ENCODE results near the gene PLOD1.

The PLOD1 gene

GRCh38 chr1:11970441-11971185 lies 36.1 kb downstream of the PLOD1 start:
- no peak overlapping the region for H3K4me3 Mint-ChIP-seq
- H3K4me1 Mint-ChIP-seq (ENCODE audit: low read depth) = peaks cover 3% of the 10 kb centered on the region
- no peaks in the 10 kb centered on the region for H3K27me3 Mint-ChIP-seq
- H3K27ac Mint-ChIP-seq = no peak overlapping the region
- H3K36me3 Mint-ChIP-seq = peaks cover 3% of the 10 kb centered on the region
- H3K9me3 Mint-ChIP-seq (ENCODE audit: low read depth) = no peaks in the 10 kb centered on the region

- peaks cover 6% of the 10 kb centered on the region for H3K36me3 Mint-ChIP-seq
- H3K27me3 Mint-ChIP-seq = no peaks in the 10 kb centered on the region
- H3K9me3 Mint-ChIP-seq (ENCODE audit: low read depth) = no peaks in the 10 kb centered on the region
- peaks cover 26% of the 10 kb centered on the region for H3K4me1 Mint-ChIP-seq (ENCODE audit: low read depth)
- H3K4me3 Mint-ChIP-seq = no peak overlapping the region
- no peak overlapping the region for H3K27ac Mint-ChIP-seq
Measured at GRCh38 chr1:11977625-11978024, 43.1 kb downstream of the PLOD1 start.

GRCh38 chr1:11978301-11978700 lies 43.8 kb downstream of the PLOD1 start:
- no peaks in the 10 kb centered on the region for H3K27me3 Mint-ChIP-seq
- H3K4me3 Mint-ChIP-seq = no peak overlapping the region
- no peaks in the 10 kb centered on the region for H3K9me3 Mint-ChIP-seq (ENCODE audit: low read depth)
- H3K36me3 Mint-ChIP-seq = peaks cover 6% of the 10 kb centered on the region
- H3K4me1 Mint-ChIP-seq (ENCODE audit: low read depth) = peaks cover 26% of the 10 kb centered on the region
- no peak overlapping the region for H3K27ac Mint-ChIP-seq

GRCh38 chr1:11979028-11979850 lies 44.7 kb downstream of the PLOD1 start:
- Mint-ChIP-seq H3K36me3 (peaks cover 6% of the 10 kb centered on the region), H3K27me3 (no peaks in the 10 kb centered on the region), H3K27ac (peak overlapping the region; percentile 89), H3K4me1 (ENCODE audit: low read depth) (peaks cover 34% of the 10 kb centered on the region), H3K9me3 (ENCODE audit: low read depth) (no peaks in the 10 kb centered on the region), H3K4me3 (peak overlapping the region; percentile 96)

- Mint-ChIP-seq H3K36me3 (peaks cover 6% of the 10 kb centered on the region), H3K27ac (peak within 1 kb of the TSS; percentile 95), H3K4me3 (peak within 1 kb of the TSS; percentile 96), H3K4me1 (ENCODE audit: low read depth) (peaks cover 39% of the 10 kb centered on the region), H3K9me3 (ENCODE audit: low read depth) (no peaks in the 10 kb centered on the region), H3K27me3 (no peaks in the 10 kb centered on the region)
Measured at GRCh38 chr1:11979851-11980675, 45.5 kb downstream of the PLOD1 start, which contains the start of gene MFN2. TSS of gene MFN2 (plus strand) at chr1:11980444. CDS start at chr1:11989169, 8,725 bp downstream.

GRCh38 chr1:11980676-11980972 lies 46.1 kb downstream of the PLOD1 start:
- Mint-ChIP-seq H3K36me3 (peaks cover 3% of the 10 kb centered on the region), H3K4me1 (ENCODE audit: low read depth) (peaks cover 40% of the 10 kb centered on the region), H3K4me3 (peak overlapping the region; percentile 96)

GRCh38 chr1:11981378-11982009 lies 47.0 kb downstream of the PLOD1 start:
- peaks cover 3% of the 10 kb centered on the region for H3K36me3 Mint-ChIP-seq
- peak overlapping the region; percentile 96 for H3K4me3 Mint-ChIP-seq
- no peaks in the 10 kb centered on the region for H3K9me3 Mint-ChIP-seq (ENCODE audit: low read depth)
- peak overlapping the region; percentile 86 for H3K27ac Mint-ChIP-seq
- peaks cover 46% of the 10 kb centered on the region for H3K4me1 Mint-ChIP-seq (ENCODE audit: low read depth)
- no peaks in the 10 kb centered on the region for H3K27me3 Mint-ChIP-seq

More at GRCh38 chr1:11980676-11980972, 46.1 kb downstream of the PLOD1 start:
- H3K9me3 Mint-ChIP-seq (ENCODE audit: low read depth) = no peaks in the 10 kb centered on the region
- H3K27ac Mint-ChIP-seq = peak overlapping the region; percentile 95
- H3K27me3 Mint-ChIP-seq = no peaks in the 10 kb centered on the region

GRCh38 chr1:11982010-11982392 lies 47.5 kb downstream of the PLOD1 start:
- peak overlapping the region; percentile 86 for H3K27ac Mint-ChIP-seq
- H3K4me1 Mint-ChIP-seq (ENCODE audit: low read depth) = peaks cover 46% of the 10 kb centered on the region
- no peaks in the 10 kb centered on the region for H3K27me3 Mint-ChIP-seq
- H3K4me3 Mint-ChIP-seq = peak overlapping the region; percentile 96
- H3K9me3 Mint-ChIP-seq (ENCODE audit: low read depth) = no peaks in the 10 kb centered on the region
- H3K36me3 Mint-ChIP-seq = peaks cover 3% of the 10 kb centered on the region

- H3K4me3 Mint-ChIP-seq = no peak overlapping the region
Measured at GRCh38 chr1:11984121-11984520, 49.6 kb downstream of the PLOD1 start.

GRCh38 chr1:11984576-11984975 lies 50.1 kb downstream of the PLOD1 start:
- Mint-ChIP-seq H3K27me3 (no peaks in the 10 kb centered on the region), H3K36me3 (peaks cover 3% of the 10 kb centered on the region), H3K4me1 (ENCODE audit: low read depth) (peaks cover 43% of the 10 kb centered on the region), H3K9me3 (ENCODE audit: low read depth) (no peaks in the 10 kb centered on the region), H3K27ac (no peak overlapping the region), H3K4me3 (no peak overlapping the region)

More at GRCh38 chr1:11984121-11984520, 49.6 kb downstream of the PLOD1 start:
- Mint-ChIP-seq H3K9me3 (ENCODE audit: low read depth) (no peaks in the 10 kb centered on the region), H3K4me1 (ENCODE audit: low read depth) (peaks cover 46% of the 10 kb centered on the region), H3K27ac (no peak overlapping the region), H3K27me3 (no peaks in the 10 kb centered on the region), H3K36me3 (peaks cover 3% of the 10 kb centered on the region)

GRCh38 chr1:11985171-11985570 lies 50.7 kb downstream of the PLOD1 start:
- H3K4me1 Mint-ChIP-seq (ENCODE audit: low read depth) = peaks cover 40% of the 10 kb centered on the region
- peaks cover 3% of the 10 kb centered on the region for H3K36me3 Mint-ChIP-seq
- H3K27me3 Mint-ChIP-seq = no peaks in the 10 kb centered on the region
- no peaks in the 10 kb centered on the region for H3K9me3 Mint-ChIP-seq (ENCODE audit: low read depth)
- H3K27ac Mint-ChIP-seq = no peak overlapping the region
- H3K4me3 Mint-ChIP-seq = no peak overlapping the region

GRCh38 chr1:11985851-11986250 lies 51.3 kb downstream of the PLOD1 start:
- H3K4me1 Mint-ChIP-seq (ENCODE audit: low read depth) = peaks cover 38% of the 10 kb centered on the region
- no peak overlapping the region for H3K4me3 Mint-ChIP-seq
- peaks cover 3% of the 10 kb centered on the region for H3K36me3 Mint-ChIP-seq
- H3K27me3 Mint-ChIP-seq = no peaks in the 10 kb centered on the region
- no peak overlapping the region for H3K27ac Mint-ChIP-seq
- H3K9me3 Mint-ChIP-seq (ENCODE audit: low read depth) = no peaks in the 10 kb centered on the region

GRCh38 chr1:11989669-11990068 lies 55.2 kb downstream of the PLOD1 start:
- peaks cover 8% of the 10 kb centered on the region for H3K4me1 Mint-ChIP-seq (ENCODE audit: low read depth)
- peaks cover 4% of the 10 kb centered on the region for H3K36me3 Mint-ChIP-seq
- H3K27ac Mint-ChIP-seq = no peak overlapping the region
- H3K27me3 Mint-ChIP-seq = no peaks in the 10 kb centered on the region
- no peak overlapping the region for H3K4me3 Mint-ChIP-seq
- H3K9me3 Mint-ChIP-seq (ENCODE audit: low read depth) = no peaks in the 10 kb centered on the region

- Mint-ChIP-seq H3K27me3 (no peaks in the 10 kb centered on the region), H3K36me3 (peaks cover 4% of the 10 kb centered on the region), H3K4me1 (ENCODE audit: low read depth) (peaks cover 6% of the 10 kb centered on the region), H3K4me3 (no peak overlapping the region), H3K9me3 (ENCODE audit: low read depth) (no peaks in the 10 kb centered on the region), H3K27ac (no peak overlapping the region)
Measured at GRCh38 chr1:11990303-11991032, 56.0 kb downstream of the PLOD1 start.
